Right lobe of liver (tissue), 6 donors: ENCODE results near the gene DENND2D. TPM values are rescaled to one million over a fixed set of nuclear protein-coding genes. Genes with fewer than 3 reads are reported as not detected.

Source experiments
- ATAC-seq, 4 donors: fragments of 200-7000 bp; cut with Tn5 transposase; one replicate each; pipeline ENCODE4 v1.9.1; 2020; ENCODE audit warnings: mild to moderate bottlenecking in 4 of 4, moderate library complexity in 4 of 4
- DNase-seq, 3 donors: peaks; one replicate each; pipeline ENCODE4 v3.0.0-alpha.2; 2020
- H3K27ac ChIP-seq, 3 donors: fragments of 200-600 bp; one replicate each; pipeline ENCODE4 v1.8.0; 2022
- H3K27me3 ChIP-seq, 2 donors: fragments of 200-600 bp; one replicate each; pipeline ENCODE4 v1.8.0; 2022
- H3K36me3 ChIP-seq, 4 donors: fragments of 200-600 bp; sonication (generic) in 1 of 4; one replicate each; pipeline versions ENCODE4 v1.5.1 to v1.8.0; 2017 to 2022; ENCODE audit warnings: control low read depth in 1 of 4
- H3K4me1 ChIP-seq, 4 donors: fragments of 200-600 bp; sonication (generic) in 1 of 4; one replicate each; pipeline versions ENCODE4 v1.5.1 to v1.8.0; 2017 to 2022; ENCODE audit warnings: control low read depth in 1 of 4
- H3K4me3 ChIP-seq, 3 donors: fragments of 200-600 bp; one replicate each; pipeline ENCODE4 v1.8.0; 2022
- H3K9me3 ChIP-seq, 4 donors: fragments of 200-600 bp; sonication (generic) in 1 of 4; one replicate each; pipeline versions ENCODE4 v1.5.1 to v1.8.0; 2017 to 2022; ENCODE audit warnings: control low read depth in 1 of 4
- POLR2A ChIP-seq: fragments of 450-650 bp; IDR thresholded peaks from one replicate; pipeline ENCODE4 v1.6.1; 2017; ENCODE audit warnings: antibody characterized with exemption, mild to moderate bottlenecking
- WGBS: methylation state at CpG from one replicate; pipeline ENCODE4 v1.1.6; 2018; ENCODE audit warnings: low coverage, low lambda C conversion rate; ENCODE audit not compliant: insufficient coverage; ENCODE audit errors: missing lambda C conversion rate; 5-methylcytosine and 5-hydroxymethylcytosine counted together
- intact Hi-C, 2 donors: fragments of 100-400 bp; cut with DNase I; formaldehyde crosslinking; loops; one replicate each; pipeline versions ENCODE4 v1.11.2 to v1.14.1; 2022
- total RNA-seq, 6 experiments: library from RNA; depleted of rRNA in 2 of 6; stranded (reverse); fragments of >200 nt in 2 of 6; fragmentation: NEBNext Ultra II Directional in 3 of 6; extraction: Animal tissue kit (Norgen Biotek cat#: 25700) in 3 of 6; gene quantifications; one replicate each; pipeline versions ENCODE4 v1.1.0 to v1.2.4, GENCODE V29; 2016 to 2023
- TF ChIP-seq, protein P1 (sequence below), 4 donors: fragments of 200-600 bp in 3 of 4; fragments of 450-650 bp in 1 of 4; IDR thresholded peaks; one replicate each; pipeline versions ENCODE4 v1.5.1 to v1.8.0; 2016 to 2022; ENCODE audit warnings: antibody characterized with exemption in 4 of 4, mild to moderate bottlenecking in 2 of 4
- donor health status: DM: no; HTN: yes; CAD: no.
- donor health status: DM: no; HTN: no; CAD: no.
- donor health status: DM: no; HTN: no; CAD: no.
- donor health status: DM: no; HTN: yes; CAD: no.
- donor health status: DM: no; HTN: yes; CAD: no.

DENND2D gene
- total RNA-seq, 6 experiments from 2014 or later = 9.6 to 18.6 (median 13.9) TPM

DNA sequence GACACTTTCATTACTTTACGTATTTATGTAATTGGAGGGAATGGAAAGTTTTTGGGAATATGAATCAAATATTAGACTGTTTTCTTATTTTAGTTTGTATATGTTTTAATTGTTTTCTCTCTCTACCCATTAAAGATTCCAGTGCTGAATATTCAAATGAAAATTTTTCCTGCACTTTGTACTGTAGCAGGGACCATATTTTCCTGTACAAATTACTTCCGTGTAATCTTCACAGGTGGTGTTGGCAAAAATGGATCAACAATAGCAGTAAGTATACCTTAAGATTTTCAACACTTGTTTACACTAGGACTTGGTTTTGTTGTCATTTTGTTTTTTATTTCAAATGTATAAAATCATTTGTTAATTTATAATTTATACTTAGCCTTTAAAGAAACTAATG, 18.4 kb downstream of the DENND2D start:
- H3K4me1 ChIP-seq = peaks cover 0 to 1% (median 0%) of the 10 kb centered on the region in 4 donors
- 95% methylated on average over 2 of the region's 2 CpGs for WGBS
- peaks cover 0 to 41% (median 7%) of the 10 kb centered on the region in 4 donors for H3K36me3 ChIP-seq
- ATAC-seq = no peak
- no peaks in the 10 kb centered on the region for H3K9me3 ChIP-seq
- DNase-seq = no peak
- TF ChIP-seq POLR2A = no peak
- TF ChIP-seq, protein P1, sequence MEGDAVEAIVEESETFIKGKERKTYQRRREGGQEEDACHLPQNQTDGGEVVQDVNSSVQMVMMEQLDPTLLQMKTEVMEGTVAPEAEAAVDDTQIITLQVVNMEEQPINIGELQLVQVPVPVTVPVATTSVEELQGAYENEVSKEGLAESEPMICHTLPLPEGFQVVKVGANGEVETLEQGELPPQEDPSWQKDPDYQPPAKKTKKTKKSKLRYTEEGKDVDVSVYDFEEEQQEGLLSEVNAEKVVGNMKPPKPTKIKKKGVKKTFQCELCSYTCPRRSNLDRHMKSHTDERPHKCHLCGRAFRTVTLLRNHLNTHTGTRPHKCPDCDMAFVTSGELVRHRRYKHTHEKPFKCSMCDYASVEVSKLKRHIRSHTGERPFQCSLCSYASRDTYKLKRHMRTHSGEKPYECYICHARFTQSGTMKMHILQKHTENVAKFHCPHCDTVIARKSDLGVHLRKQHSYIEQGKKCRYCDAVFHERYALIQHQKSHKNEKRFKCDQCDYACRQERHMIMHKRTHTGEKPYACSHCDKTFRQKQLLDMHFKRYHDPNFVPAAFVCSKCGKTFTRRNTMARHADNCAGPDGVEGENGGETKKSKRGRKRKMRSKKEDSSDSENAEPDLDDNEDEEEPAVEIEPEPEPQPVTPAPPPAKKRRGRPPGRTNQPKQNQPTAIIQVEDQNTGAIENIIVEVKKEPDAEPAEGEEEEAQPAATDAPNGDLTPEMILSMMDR (IDR thresholded peaks at IDR 0.05) = no peak
- intact Hi-C loops = no loop called here
- no peaks in the 10 kb centered on the region for H3K27me3 ChIP-seq
- no peak overlapping the region for H3K4me3 ChIP-seq
- H3K27ac ChIP-seq = no peak overlapping the region

DNA sequence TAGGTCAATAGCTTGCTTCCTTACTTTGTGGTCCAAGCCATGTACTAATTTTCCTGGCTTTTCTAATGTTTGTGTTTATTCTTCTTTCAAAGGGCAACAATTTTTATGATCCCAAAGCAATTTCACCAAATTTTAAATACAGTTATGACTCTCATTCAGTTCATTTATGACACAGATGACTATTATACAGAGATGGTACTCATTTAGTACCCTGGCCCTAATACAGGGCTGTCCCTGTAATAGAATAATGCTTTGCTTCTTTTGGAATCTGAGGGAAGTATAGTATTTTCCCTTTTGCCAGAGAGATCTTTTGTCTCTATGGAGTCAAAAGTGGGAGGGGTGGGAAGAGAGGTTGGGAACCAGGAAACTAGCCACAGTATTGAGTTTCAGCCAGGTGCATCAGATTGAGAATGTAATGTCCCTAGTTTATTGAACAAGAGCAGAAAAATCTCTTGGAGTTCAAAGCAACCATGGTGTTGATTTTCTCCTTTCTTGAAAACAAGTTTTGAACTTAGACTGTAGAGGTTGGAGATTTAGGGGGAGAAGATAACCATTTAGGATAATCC, 20.4 kb downstream of the DENND2D start:
- no peak overlapping the region for H3K4me3 ChIP-seq
- H3K4me1 ChIP-seq = peaks cover 0 to under 1% (median 0%) of the 10 kb centered on the region in 4 donors
- no peak for TF ChIP-seq POLR2A
- TF ChIP-seq, protein P1 (IDR thresholded peaks at IDR 0.05) = no peak
- no peak overlapping the region for H3K27ac ChIP-seq
- intact Hi-C loops = no loop called here
- H3K36me3 ChIP-seq = peaks cover 0 to 24% (median 4%) of the 10 kb centered on the region in 4 donors
- no peaks in the 10 kb centered on the region for H3K27me3 ChIP-seq
- H3K9me3 ChIP-seq = no peaks in the 10 kb centered on the region
- DNase-seq = no peak
- ATAC-seq = no peak

DNA sequence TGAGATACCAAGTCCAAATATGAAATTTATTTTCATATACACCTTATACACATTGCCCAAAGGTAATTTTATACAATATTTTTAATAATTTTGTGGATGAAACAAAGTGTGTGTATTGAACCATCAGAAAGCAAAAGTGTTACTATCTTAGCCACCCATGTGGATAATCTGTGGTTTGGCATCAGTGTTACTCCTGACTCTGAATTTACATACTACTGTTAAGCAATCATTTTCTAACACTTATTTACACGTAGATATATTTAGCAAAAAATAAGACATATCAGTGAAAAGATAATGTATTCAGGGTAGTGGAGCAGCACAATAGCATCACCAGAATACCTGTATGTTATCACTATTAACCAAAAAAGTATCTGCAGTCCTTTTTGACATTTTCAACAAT, 23.8 kb downstream of the DENND2D start:
- Histone ChIP-seq H3K9me3 (no peaks in the 10 kb centered on the region), H3K4me1 (peaks cover 0 to 4% (median 0%) of the 10 kb centered on the region in 4 donors), H3K36me3 (peaks cover 0 to 12% (median 0%) of the 10 kb centered on the region in 4 donors), H3K4me3 (no peak overlapping the region), H3K27me3 (no peaks in the 10 kb centered on the region), H3K27ac (no peak overlapping the region)
- intact Hi-C loops = no loop called here
- DNase-seq = no peak
- no peak for ATAC-seq
- 60% methylated on average over 1 of the region's 1 CpG for WGBS
- TF ChIP-seq, protein P1 (IDR thresholded peaks at IDR 0.05) = no peak
- TF ChIP-seq POLR2A = no peak

DNA sequence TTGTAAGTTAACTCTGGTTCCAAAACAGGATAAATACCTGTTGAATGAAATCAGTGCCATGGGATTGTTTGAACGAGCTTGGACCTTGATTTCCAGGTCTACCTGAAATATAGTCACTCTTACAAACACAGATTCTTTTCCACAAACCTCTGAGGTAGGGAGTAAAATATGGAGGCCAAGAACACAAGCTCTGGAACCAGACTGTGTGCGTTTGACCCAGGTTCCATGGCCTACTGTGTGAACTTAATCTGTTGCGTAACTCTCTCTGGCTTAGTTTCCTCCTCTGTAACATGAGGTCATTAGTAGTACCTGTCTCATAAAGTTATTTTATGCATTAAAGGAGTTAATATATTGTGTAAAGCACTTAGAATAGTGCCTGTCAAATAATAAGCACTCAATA, 25.1 kb downstream of the DENND2D start:
- no peak overlapping the region for H3K27ac ChIP-seq
- H3K4me1 ChIP-seq = peaks cover 0 to 4% (median 0%) of the 10 kb centered on the region in 4 donors
- TF ChIP-seq, protein P1 (IDR thresholded peaks at IDR 0.05) = no peak
- no peak for TF ChIP-seq POLR2A
- no peaks in the 10 kb centered on the region for H3K27me3 ChIP-seq
- ATAC-seq = peak in 3 of 4 donors; percentile 33 to 69 (median 56)
- intact Hi-C loops = no loop called here
- H3K9me3 ChIP-seq = no peaks in the 10 kb centered on the region
- no peak overlapping the region for H3K4me3 ChIP-seq
- peaks cover 0 to 12% (median 0%) of the 10 kb centered on the region in 4 donors for H3K36me3 ChIP-seq
- WGBS = 67% methylated on average over 2 of the region's 3 CpGs
- no peak for DNase-seq

DNA sequence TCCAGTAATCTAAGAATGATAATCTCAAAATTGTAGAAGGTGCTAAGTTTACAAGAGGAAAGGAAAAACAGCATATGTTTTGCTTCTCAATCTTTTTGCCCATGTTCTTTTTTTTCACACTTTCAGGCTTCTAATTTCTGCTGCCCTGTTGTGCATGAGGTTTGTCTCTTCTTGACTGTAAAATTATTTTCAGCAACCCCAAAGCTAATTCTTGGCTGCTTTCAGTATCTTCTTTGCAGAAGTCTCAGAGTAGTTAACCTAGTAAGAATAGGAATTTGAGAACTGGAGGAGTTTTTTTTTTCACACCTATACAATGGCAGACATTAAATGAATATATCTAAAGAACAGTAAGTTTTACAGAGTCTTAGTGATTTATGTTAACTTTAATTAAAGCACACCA, 26.4 kb downstream of the DENND2D start:
- Histone ChIP-seq H3K4me3 (no peak overlapping the region), H3K27ac (no peak overlapping the region), H3K4me1 (peaks cover 0 to 4% (median 0%) of the 10 kb centered on the region in 4 donors), H3K27me3 (no peaks in the 10 kb centered on the region), H3K36me3 (peaks cover 0 to 12% (median 0%) of the 10 kb centered on the region in 4 donors), H3K9me3 (no peaks in the 10 kb centered on the region)
- TF ChIP-seq POLR2A = no peak
- TF ChIP-seq, protein P1 (IDR thresholded peaks at IDR 0.05) = no peak
- ATAC-seq (no peak), DNase-seq (no peak)
- intact Hi-C loops = no loop called here
